ENCODE measurements around the gene MYH10.

DNA sequence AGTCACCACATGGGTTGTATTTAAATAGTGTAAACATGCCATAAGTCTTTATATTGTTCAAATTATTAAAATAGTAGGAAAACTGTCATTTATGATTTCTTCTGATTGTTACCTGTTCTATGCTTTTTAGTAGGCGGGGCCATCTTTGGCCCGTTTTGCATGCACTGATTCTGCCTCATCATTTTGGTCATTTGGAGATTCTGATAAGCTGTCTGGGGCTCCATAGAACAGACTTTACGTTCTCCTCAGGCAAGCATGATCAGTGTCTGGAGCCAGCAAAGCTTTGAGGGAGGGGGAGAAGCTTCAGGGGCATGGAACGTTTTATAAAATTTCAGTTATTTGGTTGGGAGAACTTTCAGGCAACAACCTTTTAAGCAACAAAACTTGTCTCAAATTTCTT is 186.0 kb downstream of the MYH10 start:
- TF ChIP-seq, protein P1, sequence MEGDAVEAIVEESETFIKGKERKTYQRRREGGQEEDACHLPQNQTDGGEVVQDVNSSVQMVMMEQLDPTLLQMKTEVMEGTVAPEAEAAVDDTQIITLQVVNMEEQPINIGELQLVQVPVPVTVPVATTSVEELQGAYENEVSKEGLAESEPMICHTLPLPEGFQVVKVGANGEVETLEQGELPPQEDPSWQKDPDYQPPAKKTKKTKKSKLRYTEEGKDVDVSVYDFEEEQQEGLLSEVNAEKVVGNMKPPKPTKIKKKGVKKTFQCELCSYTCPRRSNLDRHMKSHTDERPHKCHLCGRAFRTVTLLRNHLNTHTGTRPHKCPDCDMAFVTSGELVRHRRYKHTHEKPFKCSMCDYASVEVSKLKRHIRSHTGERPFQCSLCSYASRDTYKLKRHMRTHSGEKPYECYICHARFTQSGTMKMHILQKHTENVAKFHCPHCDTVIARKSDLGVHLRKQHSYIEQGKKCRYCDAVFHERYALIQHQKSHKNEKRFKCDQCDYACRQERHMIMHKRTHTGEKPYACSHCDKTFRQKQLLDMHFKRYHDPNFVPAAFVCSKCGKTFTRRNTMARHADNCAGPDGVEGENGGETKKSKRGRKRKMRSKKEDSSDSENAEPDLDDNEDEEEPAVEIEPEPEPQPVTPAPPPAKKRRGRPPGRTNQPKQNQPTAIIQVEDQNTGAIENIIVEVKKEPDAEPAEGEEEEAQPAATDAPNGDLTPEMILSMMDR (IDR thresholded peaks at IDR 0.05), result no peak
- TF ChIP-seq POLR2A (IDR thresholded peaks at IDR 0.05) (no peak), EP300 (IDR thresholded peaks at IDR 0.05) (no peak)

Data from ovary (tissue), 3 donors.